NB4 (cell line): Measurements from ENCODE around the gene OBP2B.

ENCODE experiments used
- DNase-seq: peaks from one replicate; pipeline ENCODE4 v3.0.0; 2010; ENCODE audit warnings: low read depth
- H3K4me3 ChIP-seq: one replicate; pipeline ENCODE4 v1.5.1; 2011; ENCODE audit warnings: mild to moderate bottlenecking, low read depth, low read length, moderate library complexity
- CTCF ChIP-seq: IDR thresholded peaks from one replicate; pipeline ENCODE4 v1.5.1; 2012; ENCODE audit warnings: low read depth, low read length
- MAX ChIP-seq: IDR thresholded peaks from 2 replicates; pipeline ENCODE4 v1.6.1; 2011; ENCODE audit warnings: low read depth, low read length
- MYC ChIP-seq: IDR thresholded peaks from 2 replicates; pipeline ENCODE4 v1.6.1; 2011; ENCODE audit warnings: low read depth, low read length
- POLR2A ChIP-seq: IDR thresholded peaks from 2 replicates; pipeline ENCODE4 v1.6.1; 2011; ENCODE audit warnings: mild to moderate bottlenecking; ENCODE audit not compliant: insufficient read length; ENCODE audit errors: extremely low read depth

Gene OBP2B

GRCh38 chr9:133248726-133249295 is 39.8 kb upstream of the OBP2B start:
- no peak overlapping the region for H3K4me3 ChIP-seq
- DNase-seq, result no peak
- TF ChIP-seq MAX (no peak), CTCF (no peak), MYC (no peak), POLR2A (no peak)

GRCh38 chr9:133247632-133248031 is 38.6 kb upstream of the OBP2B start:
- no peak for DNase-seq
- TF ChIP-seq MYC (no peak), POLR2A (no peak), MAX (no peak), CTCF (no peak)
- no peak overlapping the region for H3K4me3 ChIP-seq

GRCh38 chr9:133246991-133247390 is 37.9 kb upstream of the OBP2B start:
- H3K4me3 ChIP-seq, result no peak overlapping the region
- TF ChIP-seq CTCF (no peak), POLR2A (no peak), MAX (no peak), MYC (no peak)
- no peak for DNase-seq

GRCh38 chr9:133246562-133246961 is 37.5 kb upstream of the OBP2B start:
- no peak for DNase-seq
- no peak for TF ChIP-seq CTCF
- TF ChIP-seq MYC, result no peak
- no peak for TF ChIP-seq POLR2A
- no peak for TF ChIP-seq MAX
- no peak overlapping the region for H3K4me3 ChIP-seq

GRCh38 chr9:133242991-133243390 is 33.9 kb upstream of the OBP2B start:
- TF ChIP-seq MYC (no peak), MAX (no peak)
- DNase-seq, result no peak

GRCh38 chr9:133242241-133242640 is 33.2 kb upstream of the OBP2B start:
- no peak overlapping the region for H3K4me3 ChIP-seq
- TF ChIP-seq MYC (no peak), CTCF (no peak), POLR2A (no peak), MAX (no peak)
- DNase-seq, result no peak

More at GRCh38 chr9:133242991-133243390, 33.9 kb upstream of the OBP2B start:
- H3K4me3 ChIP-seq, result no peak overlapping the region
